ENCODE results near the gene LRRIQ3. TPM values are rescaled to one million over a fixed set of nuclear protein-coding genes. Genes with fewer than 3 reads are reported as not detected.

The LRRIQ3 gene
- total RNA-seq, 1 donor: 0.72 TPM

DNA sequence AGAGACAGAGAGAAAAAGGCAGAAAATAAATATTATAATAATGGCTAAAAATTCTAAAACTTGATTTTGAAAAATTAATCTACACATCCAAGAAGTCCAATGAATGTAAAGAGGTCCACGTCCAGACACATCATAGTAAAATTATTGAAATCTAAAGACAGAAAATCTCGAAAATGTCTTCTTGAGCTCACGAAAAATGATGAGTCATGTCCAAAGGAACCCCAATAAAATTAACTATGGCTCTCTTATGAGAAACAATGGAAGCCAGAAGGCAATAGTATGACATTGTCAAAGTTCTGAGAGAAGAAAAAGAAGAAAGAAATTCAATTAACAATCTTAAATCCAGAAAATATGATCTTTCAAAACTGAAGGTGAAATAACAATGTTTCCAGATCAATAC, 84.6 kb downstream of the LRRIQ3 start:
- Histone ChIP-seq H3K36me3 (ENCODE audit: insufficient read depth, low read length) (no peaks in the 10 kb centered on the region), H3K4me1 (ENCODE audit: insufficient read depth, low read length) (no peaks in the 10 kb centered on the region), H3K79me2 (ENCODE audit: insufficient read depth, low read length) (no peaks in the 10 kb centered on the region), H4K20me1 (ENCODE audit: insufficient read depth, low read length) (no peaks in the 10 kb centered on the region), H3K4me3 (ENCODE audit: insufficient read depth, low read length) (no peak overlapping the region), H3K9me3 (ENCODE audit: low read depth, low read length) (no peaks in the 10 kb centered on the region), H3K27me3 (ENCODE audit: insufficient read depth, low read length) (no peaks in the 10 kb centered on the region), H2AFZ (ENCODE audit: low read length) (no peak overlapping the region), H3K4me2 (ENCODE audit: insufficient read depth, low read length) (no peak overlapping the region), H3K27ac (ENCODE audit: low read depth, low read length) (no peak overlapping the region)
- no peak for TF ChIP-seq CTCF (IDR thresholded peaks at IDR 0.05; ENCODE audit: extremely low read depth, low read depth, low read length)
- DNase-seq (ENCODE audit: insufficient read length, low spot score, missing footprints): no peak

DNA sequence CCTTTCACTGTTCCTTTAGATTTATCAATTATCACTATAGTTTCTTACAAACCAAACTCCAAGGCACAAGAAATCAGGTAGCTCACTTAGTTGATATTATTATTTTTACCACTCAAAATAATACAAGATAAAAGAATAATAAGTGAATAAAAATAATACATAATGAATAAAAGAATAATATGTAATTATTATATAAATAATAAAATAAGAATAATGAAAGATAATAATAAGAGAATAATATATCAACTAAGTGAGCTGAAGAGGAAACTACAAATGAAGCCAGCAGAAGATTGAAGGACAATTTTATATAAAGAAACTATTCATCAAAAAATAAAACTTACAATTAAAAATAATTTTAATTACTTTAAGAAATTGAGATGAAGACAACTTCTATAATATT, 90.6 kb downstream of the LRRIQ3 start:
- no peaks in the 10 kb centered on the region for H3K9me3 ChIP-seq (ENCODE audit: low read depth, low read length)
- TF ChIP-seq CTCF (IDR thresholded peaks at IDR 0.05; ENCODE audit: extremely low read depth, low read depth, low read length): no peak
- H2AFZ ChIP-seq (ENCODE audit: low read length): no peak overlapping the region
- no peaks in the 10 kb centered on the region for H3K4me1 ChIP-seq (ENCODE audit: insufficient read depth, low read length)
- H3K36me3 ChIP-seq (ENCODE audit: insufficient read depth, low read length): no peaks in the 10 kb centered on the region
- no peak overlapping the region for H3K4me3 ChIP-seq (ENCODE audit: insufficient read depth, low read length)
- H3K27me3 ChIP-seq (ENCODE audit: insufficient read depth, low read length): no peaks in the 10 kb centered on the region
- no peak overlapping the region for H3K4me2 ChIP-seq (ENCODE audit: insufficient read depth, low read length)
- H4K20me1 ChIP-seq (ENCODE audit: insufficient read depth, low read length): no peaks in the 10 kb centered on the region
- no peak for DNase-seq (ENCODE audit: insufficient read length, low spot score, missing footprints)
- H3K79me2 ChIP-seq (ENCODE audit: insufficient read depth, low read length): no peaks in the 10 kb centered on the region
- no peak overlapping the region for H3K27ac ChIP-seq (ENCODE audit: low read depth, low read length)

DNA sequence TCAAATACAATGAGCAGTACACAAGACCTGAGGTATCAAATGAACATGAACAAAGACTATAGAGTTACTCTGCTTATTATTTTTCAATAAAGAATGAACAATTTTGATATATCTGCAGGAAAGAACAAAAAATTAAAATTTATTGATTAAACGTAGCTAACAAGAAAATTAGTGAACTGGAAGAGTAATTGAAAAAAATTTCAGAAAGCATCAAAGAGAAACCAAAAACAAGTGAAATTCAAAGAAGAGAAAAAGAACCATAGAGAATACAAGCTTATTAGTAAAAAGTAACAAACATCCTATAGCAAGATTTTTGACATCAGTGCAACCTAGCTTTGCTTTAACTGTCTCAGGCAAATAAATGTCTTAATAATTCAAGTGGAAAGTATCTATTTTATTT, 106.6 kb downstream of the LRRIQ3 start:
- Histone ChIP-seq H3K4me3 (ENCODE audit: insufficient read depth, low read length) (no peak overlapping the region), H3K4me2 (ENCODE audit: insufficient read depth, low read length) (no peak overlapping the region)

GRCh38 chr1:74083128-74083527, 114.8 kb downstream of the LRRIQ3 start:
- no peaks in the 10 kb centered on the region for H3K27me3 ChIP-seq (ENCODE audit: insufficient read depth, low read length)
- no peak for DNase-seq (ENCODE audit: insufficient read length, low spot score, missing footprints)
- H3K4me3 ChIP-seq (ENCODE audit: insufficient read depth, low read length): no peak overlapping the region
- H3K4me2 ChIP-seq (ENCODE audit: insufficient read depth, low read length): no peak overlapping the region
- H2AFZ ChIP-seq (ENCODE audit: low read length): no peak overlapping the region
- H3K27ac ChIP-seq (ENCODE audit: low read depth, low read length): no peak overlapping the region
- no peaks in the 10 kb centered on the region for H3K4me1 ChIP-seq (ENCODE audit: insufficient read depth, low read length)
- H3K36me3 ChIP-seq (ENCODE audit: insufficient read depth, low read length): no peaks in the 10 kb centered on the region
- no peak for TF ChIP-seq CTCF (IDR thresholded peaks at IDR 0.05; ENCODE audit: extremely low read depth, low read depth, low read length)
- H3K9me3 ChIP-seq (ENCODE audit: low read depth, low read length): no peaks in the 10 kb centered on the region
- no peaks in the 10 kb centered on the region for H3K79me2 ChIP-seq (ENCODE audit: insufficient read depth, low read length)
- H4K20me1 ChIP-seq (ENCODE audit: insufficient read depth, low read length): no peaks in the 10 kb centered on the region

More for the DNA sequence above, 106.6 kb downstream of the LRRIQ3 start:
- no peaks in the 10 kb centered on the region for H3K79me2 ChIP-seq (ENCODE audit: insufficient read depth, low read length)
- H3K36me3 ChIP-seq (ENCODE audit: insufficient read depth, low read length): no peaks in the 10 kb centered on the region
- peaks cover 3% of the 10 kb centered on the region for H3K9me3 ChIP-seq (ENCODE audit: low read depth, low read length)
- no peak for TF ChIP-seq CTCF (IDR thresholded peaks at IDR 0.05; ENCODE audit: extremely low read depth, low read depth, low read length)
- H3K27me3 ChIP-seq (ENCODE audit: insufficient read depth, low read length): no peaks in the 10 kb centered on the region
- H3K4me1 ChIP-seq (ENCODE audit: insufficient read depth, low read length): no peaks in the 10 kb centered on the region
- H4K20me1 ChIP-seq (ENCODE audit: insufficient read depth, low read length): no peaks in the 10 kb centered on the region
- H3K27ac ChIP-seq (ENCODE audit: low read depth, low read length): no peak overlapping the region
- no peak overlapping the region for H2AFZ ChIP-seq (ENCODE audit: low read length)
- DNase-seq (ENCODE audit: insufficient read length, low spot score, missing footprints): no peak
